Measurements from ENCODE around the gene KLK13. TPM values are rescaled to one million over a fixed set of nuclear protein-coding genes. Genes with fewer than 3 reads are reported as not detected.

KLK13 gene
- total RNA-seq, 1 donor from 2014 or later, result 1.5 TPM

- H3K4me3 Mint-ChIP-seq, result peak overlapping the region; percentile 18
- H3K27ac Mint-ChIP-seq, result no peak overlapping the region
- H3K36me3 Mint-ChIP-seq, result no peaks in the 10 kb centered on the region
- no peaks in the 10 kb centered on the region for H3K4me1 Mint-ChIP-seq (ENCODE audit: unreplicated experiment)
- H3K27me3 Mint-ChIP-seq, result peaks cover 24% of the 10 kb centered on the region
- DNase-seq (ENCODE audit: extremely low spot score, unreplicated experiment), result no peak
- no peak for TF ChIP-seq CTCF (conservative IDR thresholded peaks at IDR 0.05)
- peaks cover 14% of the 10 kb centered on the region for H3K9me3 Mint-ChIP-seq
Observed at GRCh38 chr19:51070334-51071094, 5.6 kb upstream of the KLK13 start.

- TF ChIP-seq CTCF (conservative IDR thresholded peaks at IDR 0.05), result no peak
- Mint-ChIP-seq H3K27me3 (peaks cover 25% of the 10 kb centered on the region), H3K27ac (no peak overlapping the region), H3K4me1 (ENCODE audit: unreplicated experiment) (no peaks in the 10 kb centered on the region), H3K9me3 (peaks cover 10% of the 10 kb centered on the region), H3K4me3 (peak overlapping the region; percentile 27), H3K36me3 (no peaks in the 10 kb centered on the region)
- DNase-seq (ENCODE audit: extremely low spot score, unreplicated experiment), result no peak
Observed at GRCh38 chr19:51066393-51067186, 1.7 kb upstream of the KLK13 start.

GRCh38 chr19:51065221-51065960, 499 bp upstream of the KLK13 start:
- peak overlapping the region; percentile 86 for H3K4me3 Mint-ChIP-seq
- no peak for DNase-seq (ENCODE audit: extremely low spot score, unreplicated experiment)
- peaks cover 17% of the 10 kb centered on the region for H3K9me3 Mint-ChIP-seq
- no peaks in the 10 kb centered on the region for H3K36me3 Mint-ChIP-seq
- peaks cover 33% of the 10 kb centered on the region for H3K27me3 Mint-ChIP-seq
- H3K27ac Mint-ChIP-seq, result no peak overlapping the region
- no peaks in the 10 kb centered on the region for H3K4me1 Mint-ChIP-seq (ENCODE audit: unreplicated experiment)
- no peak for TF ChIP-seq CTCF (conservative IDR thresholded peaks at IDR 0.05)

GRCh38 chr19:51063664-51064063, 1.2 kb downstream of the KLK13 start:
- DNase-seq (ENCODE audit: extremely low spot score, unreplicated experiment), result no peak
- no peak for TF ChIP-seq CTCF (conservative IDR thresholded peaks at IDR 0.05)
- H3K27ac Mint-ChIP-seq, result no peak overlapping the region
- peaks cover 37% of the 10 kb centered on the region for H3K27me3 Mint-ChIP-seq
- H3K36me3 Mint-ChIP-seq, result no peaks in the 10 kb centered on the region
- peaks cover 17% of the 10 kb centered on the region for H3K9me3 Mint-ChIP-seq
- peak overlapping the region; percentile 40 for H3K4me3 Mint-ChIP-seq
- H3K4me1 Mint-ChIP-seq (ENCODE audit: unreplicated experiment), result no peaks in the 10 kb centered on the region

- no peak for TF ChIP-seq CTCF (conservative IDR thresholded peaks at IDR 0.05)
- H3K27ac Mint-ChIP-seq, result no peak overlapping the region
- no peak for DNase-seq (ENCODE audit: extremely low spot score, unreplicated experiment)
- H3K27me3 Mint-ChIP-seq, result peaks cover 35% of the 10 kb centered on the region
- H3K4me3 Mint-ChIP-seq, result no peak overlapping the region
- no peaks in the 10 kb centered on the region for H3K4me1 Mint-ChIP-seq (ENCODE audit: unreplicated experiment)
- H3K36me3 Mint-ChIP-seq, result no peaks in the 10 kb centered on the region
- H3K9me3 Mint-ChIP-seq, result peaks cover 8% of the 10 kb centered on the region
Observed at GRCh38 chr19:51060973-51061372, 3.9 kb downstream of the KLK13 start.

Data from type B pancreatic cell (in vitro differentiated cells).